Muscle of leg (tissue), 11 donors: Measurements from ENCODE around the gene SPRN. TPM values are rescaled to one million over a fixed set of nuclear protein-coding genes. Genes with fewer than 3 reads are reported as not detected.
A peak's percentile ranks its signal among the peaks of the same experiment; 100 is the strongest.
"Not testable (repeated sequence)": the region's sequence is repeated elsewhere in the genome, so short reads cannot be mapped to it uniquely, and the experiment has no call there.

Source experiments
- DNase-seq: peaks from one replicate; pipeline ENCODE4 v3.0.0; 2013
- H3K27ac ChIP-seq: one replicate; pipeline ENCODE4 v1.5.1; 2013; ENCODE audit warnings: mild to moderate bottlenecking, low read length, control low read depth
- H3K27me3 ChIP-seq: one replicate; pipeline ENCODE4 v1.6.1; 2013; ENCODE audit warnings: low read length; ENCODE audit not compliant: control insufficient read depth, insufficient read depth
- H3K36me3 ChIP-seq: one replicate; pipeline ENCODE4 v1.6.1; 2013; ENCODE audit warnings: low read length; ENCODE audit not compliant: control insufficient read depth, insufficient read depth
- H3K4me1 ChIP-seq: one replicate; pipeline ENCODE4 v1.6.1; 2013; ENCODE audit warnings: low read length; ENCODE audit not compliant: control insufficient read depth, insufficient read depth
- H3K4me3 ChIP-seq: one replicate; pipeline ENCODE4 v1.5.1; 2013; ENCODE audit warnings: low read length, control low read depth
- H3K9me3 ChIP-seq: replicated peaks from 2 replicates; pipeline ENCODE4 v1.6.1; 2013; ENCODE audit warnings: low read depth, low read length; ENCODE audit not compliant: control insufficient read depth
- WGBS: methylation state at CpG from one replicate; pipeline ENCODE4 v1.1.5; 2013; ENCODE audit warnings: missing lambda C conversion rate; ENCODE audit not compliant: insufficient coverage; 5-methylcytosine and 5-hydroxymethylcytosine counted together
- polyA plus RNA-seq, 8 donors: library from polyadenylated mRNA; unstranded; fragments of 120-200 nt; gene quantifications; one replicate each; pipeline versions ENCODE4 v1.2.1 to v1.2.3, GENCODE V29; 2013; ENCODE audit warnings: inconsistent platforms in 1 of 8, low replicate concordance in 1 of 8; ENCODE audit not compliant: insufficient read length in 8 of 8, insufficient read depth in 1 of 8
- total RNA-seq: library from RNA; stranded (reverse); fragments of 120-200 nt; gene quantifications from one replicate; pipeline ENCODE4 v1.2.4, GENCODE V29; 2013

The SPRN gene
- total and polyA plus RNA-seq, 9 donors = 0.53 to 4.4 (median 3.7) TPM

- DNase-seq = peak; percentile 97
- peak within 1 kb of the TSS; percentile 67 for H3K27ac ChIP-seq
- peaks cover 8% of the 10 kb centered on the region for H3K4me1 ChIP-seq
- H3K27me3 ChIP-seq = no peaks in the 10 kb centered on the region
- WGBS = under 1% methylated on average over 66 of the region's 69 CpGs
- H3K36me3 ChIP-seq = peaks cover 41% of the 10 kb centered on the region
- H3K4me3 ChIP-seq = peak within 1 kb of the TSS; percentile 89
- no peaks in the 10 kb centered on the region for H3K9me3 ChIP-seq
These were observed 30.3 kb downstream of the SPRN start, which contains the start of gene MTG1 for GRCh38 chr10:133394064-133394663. Gene MTG1 (plus strand): TSS chr10:133394157. CDS start chr10:133394221, 64 bp downstream.

GRCh38 chr10:133393401-133394063 is 30.9 kb downstream of the SPRN start:
- Histone ChIP-seq H3K27ac (peak overlapping the region; percentile 51), H3K4me1 (peaks cover 8% of the 10 kb centered on the region)
- 50% methylated on average over 6 of the region's 27 CpGs for WGBS

GRCh38 chr10:133391761-133392518 is 32.5 kb downstream of the SPRN start:
- H3K27me3 ChIP-seq = no peaks in the 10 kb centered on the region
- H3K4me3 ChIP-seq = no peak overlapping the region
- no peak for DNase-seq
- WGBS = 86% methylated on average over 7 of the region's 12 CpGs
- peaks cover 8% of the 10 kb centered on the region for H3K4me1 ChIP-seq
- no peak overlapping the region for H3K27ac ChIP-seq
- peaks cover 28% of the 10 kb centered on the region for H3K36me3 ChIP-seq
- no peaks in the 10 kb centered on the region for H3K9me3 ChIP-seq

More at GRCh38 chr10:133393401-133394063, 30.9 kb downstream of the SPRN start:
- peak overlapping the region; percentile 89 for H3K4me3 ChIP-seq
- DNase-seq = no peak
- no peaks in the 10 kb centered on the region for H3K9me3 ChIP-seq
- no peaks in the 10 kb centered on the region for H3K27me3 ChIP-seq
- H3K36me3 ChIP-seq = peaks cover 38% of the 10 kb centered on the region

- Histone ChIP-seq H3K36me3 (peaks cover 21% of the 10 kb centered on the region), H3K27me3 (no peaks in the 10 kb centered on the region), H3K27ac (no peak overlapping the region), H3K4me3 (no peak overlapping the region), H3K4me1 (peaks cover 8% of the 10 kb centered on the region), H3K9me3 (no peaks in the 10 kb centered on the region)
- DNase-seq = no peak
- WGBS = 90% methylated on average over 12 of the region's 12 CpGs
These were observed 33.2 kb downstream of the SPRN start for GRCh38 chr10:133391249-133391635.

- Histone ChIP-seq H3K4me3 (no peak overlapping the region), H3K27ac (no peak overlapping the region), H3K4me1 (peaks cover 8% of the 10 kb centered on the region), H3K9me3 (no peaks in the 10 kb centered on the region), H3K36me3 (peaks cover 16% of the 10 kb centered on the region), H3K27me3 (no peaks in the 10 kb centered on the region)
- WGBS = 85% methylated on average over 15 of the region's 19 CpGs
- no peak for DNase-seq
These were observed 33.7 kb downstream of the SPRN start for GRCh38 chr10:133390597-133391248.

GRCh38 chr10:133388973-133389818 is 35.2 kb downstream of the SPRN start:
- Histone ChIP-seq H3K27ac (peak overlapping the region; percentile 35), H3K36me3 (peaks cover 20% of the 10 kb centered on the region), H3K4me1 (no peaks in the 10 kb centered on the region), H3K27me3 (no peaks in the 10 kb centered on the region), H3K4me3 (no peak overlapping the region), H3K9me3 (no peaks in the 10 kb centered on the region)
- DNase-seq = peak; percentile 33
- 74% methylated on average over 30 of the region's 39 CpGs for WGBS

GRCh38 chr10:133388236-133388972 is 36.0 kb downstream of the SPRN start:
- Histone ChIP-seq H3K4me1 (no peaks in the 10 kb centered on the region), H3K36me3 (peaks cover 25% of the 10 kb centered on the region), H3K27ac (no peak overlapping the region), H3K4me3 (no peak overlapping the region), H3K9me3 (no peaks in the 10 kb centered on the region), H3K27me3 (no peaks in the 10 kb centered on the region)
- DNase-seq = no peak
- 86% methylated on average over 17 of the region's 17 CpGs for WGBS

- no CpG with 5 or more reads among the region's 4 CpGs for WGBS
- not testable (repeated sequence) for H3K9me3 ChIP-seq, H3K4me3 ChIP-seq, H3K27me3 ChIP-seq, H3K27ac ChIP-seq, DNase-seq, H3K4me1 ChIP-seq
- H3K36me3 ChIP-seq = peaks cover 25% of the 10 kb centered on the region
These were observed 37.5 kb downstream of the SPRN start for GRCh38 chr10:133386951-133387350.

- Histone ChIP-seq H3K27ac (no peak overlapping the region), H3K4me3 (no peak overlapping the region), H3K9me3 (no peaks in the 10 kb centered on the region), H3K4me1 (no peaks in the 10 kb centered on the region), H3K27me3 (no peaks in the 10 kb centered on the region), H3K36me3 (peaks cover 18% of the 10 kb centered on the region)
- 100% methylated on average over 1 of the region's 2 CpGs for WGBS
- no peak for DNase-seq
These were observed 39.2 kb downstream of the SPRN start for GRCh38 chr10:133385214-133385613.
